Measurements from ENCODE around the gene CD46.

CD46 gene

DNA sequence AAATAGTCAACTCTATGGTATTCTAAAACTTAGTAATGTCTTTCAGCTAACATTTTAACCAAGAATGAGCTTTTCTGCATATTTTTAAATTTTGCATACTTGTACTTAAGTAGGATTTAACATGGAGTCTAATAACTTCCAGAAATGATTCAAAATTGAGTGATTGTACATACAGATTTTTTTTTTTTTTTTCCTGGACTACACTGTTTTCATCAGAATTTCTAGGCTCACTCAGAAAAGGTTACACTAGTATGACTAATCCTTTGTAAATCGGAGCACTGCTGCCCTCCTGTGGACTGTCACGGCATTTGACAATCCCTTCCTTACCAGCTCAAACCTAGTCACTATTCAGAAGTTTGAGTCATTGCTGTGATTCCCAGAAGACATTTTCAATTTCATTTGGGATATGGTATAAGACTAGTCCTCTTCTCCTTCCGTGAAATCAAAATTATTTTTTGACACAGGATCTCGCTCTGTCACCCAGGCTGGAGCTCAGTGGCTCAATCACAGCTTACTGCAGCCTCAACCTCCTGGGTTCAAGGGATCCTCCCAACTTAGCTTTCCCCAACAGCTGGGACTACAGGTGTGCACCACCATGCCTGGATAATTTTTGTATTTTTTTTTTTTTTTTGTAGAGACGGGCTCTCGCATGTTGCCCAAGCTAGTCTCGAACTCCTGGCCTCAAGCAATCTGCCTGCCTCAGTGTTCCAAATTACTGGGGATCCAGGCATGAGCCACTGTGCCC lies 45.5 kb downstream of the CD46 start:
- peak; percentile 73 for DNase-seq (ENCODE audit: extremely low read depth, low read depth)
- peak; percentile 81 for TF ChIP-seq CTCF (IDR thresholded peaks at IDR 0.05; ENCODE audit: low read depth, low read length)

- DNase-seq (ENCODE audit: extremely low read depth, low read depth): no peak
- no peak for TF ChIP-seq CTCF (IDR thresholded peaks at IDR 0.05; ENCODE audit: low read depth, low read length)
Observed at GRCh38 chr1:207798847-207799246, 47.0 kb downstream of the CD46 start.

GRCh38 chr1:207799989-207800648 lies 48.3 kb downstream of the CD46 start:
- TF ChIP-seq CTCF (IDR thresholded peaks at IDR 0.05; ENCODE audit: low read depth, low read length): no peak
- no peak for DNase-seq (ENCODE audit: extremely low read depth, low read depth)

- TF ChIP-seq CTCF (IDR thresholded peaks at IDR 0.05; ENCODE audit: low read depth, low read length): no peak
- no peak for DNase-seq (ENCODE audit: extremely low read depth, low read depth)
Observed at GRCh38 chr1:207801819-207802218, 50.0 kb downstream of the CD46 start.

DNA sequence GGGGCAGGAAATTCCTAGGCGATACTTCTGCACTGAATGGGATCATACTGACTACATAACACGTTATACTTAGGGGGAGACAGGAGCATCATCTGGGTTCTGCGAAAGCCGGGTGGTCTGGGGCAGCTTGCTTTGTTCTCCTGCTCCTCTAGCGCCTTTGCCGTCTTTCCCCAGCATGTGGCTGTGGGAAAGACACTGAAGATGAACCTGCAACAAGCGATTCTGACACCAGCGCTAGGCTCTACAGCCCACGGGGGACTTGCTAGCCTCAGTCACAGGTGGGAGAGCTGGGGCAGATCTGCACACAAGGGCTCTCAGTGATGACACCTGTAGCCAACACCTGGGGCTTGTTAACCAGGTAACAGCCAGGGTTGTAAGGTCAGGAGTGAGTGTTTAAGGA lies 51.8 kb downstream of the CD46 start:
- no peak for DNase-seq (ENCODE audit: extremely low read depth, low read depth)
- no peak for TF ChIP-seq CTCF (IDR thresholded peaks at IDR 0.05; ENCODE audit: low read depth, low read length)

- TF ChIP-seq CTCF (IDR thresholded peaks at IDR 0.05; ENCODE audit: low read depth, low read length): no peak
- DNase-seq (ENCODE audit: extremely low read depth, low read depth): no peak
Observed at GRCh38 chr1:207804721-207805468, 53.0 kb downstream of the CD46 start.

Measured in AG09319 (cell line).